GM04503 (cell line): Measurements from ENCODE around the gene CCDC88A.
"Not testable (repeated sequence)": the region's sequence is repeated elsewhere in the genome, so short reads cannot be mapped to it uniquely, and the experiment has no call there.

Experiments used
- DNase-seq: peaks from one replicate; pipeline ENCODE4 v3.0.0-alpha.2; 2012; ENCODE audit warnings: low read depth

CCDC88A gene

DNA sequence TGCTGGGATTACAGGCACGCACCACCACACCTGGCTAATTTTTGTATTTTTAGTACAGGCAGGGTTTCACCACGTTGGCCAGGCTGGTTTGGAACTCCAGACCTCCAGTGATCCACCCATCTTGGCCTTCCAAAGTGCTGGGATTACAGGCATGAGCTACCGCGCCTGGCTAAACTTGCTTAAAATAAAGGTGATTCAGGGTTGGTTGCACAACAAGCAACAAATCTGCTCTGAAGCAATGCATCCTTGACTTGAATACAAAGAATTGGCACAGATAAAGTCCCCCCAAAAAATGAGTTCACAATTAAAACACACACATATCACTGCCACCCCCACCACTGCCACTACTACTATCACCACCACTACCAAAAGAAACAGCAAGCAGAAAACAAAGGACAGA lies 34.9 kb downstream of the CCDC88A start:
- no peak for DNase-seq

DNA sequence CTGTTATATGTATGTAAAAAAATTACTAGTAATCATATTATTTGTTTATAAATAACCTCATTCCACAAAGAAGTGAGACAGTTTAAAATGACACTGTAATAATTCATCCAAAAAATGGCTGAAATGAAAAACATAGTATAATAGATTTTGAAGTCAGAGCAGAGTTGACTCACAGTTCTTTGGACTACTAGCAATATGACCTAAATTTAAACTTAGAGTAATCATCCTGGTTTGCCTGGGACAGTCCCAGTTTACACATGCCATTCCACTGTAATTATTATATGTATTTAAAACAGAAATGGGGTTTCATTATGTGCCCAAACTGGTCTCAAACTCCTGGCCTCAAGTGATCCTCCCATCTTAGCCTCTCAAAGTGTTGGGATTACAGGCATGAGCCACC lies 48.3 kb downstream of the CCDC88A start:
- DNase-seq, result no peak

DNA sequence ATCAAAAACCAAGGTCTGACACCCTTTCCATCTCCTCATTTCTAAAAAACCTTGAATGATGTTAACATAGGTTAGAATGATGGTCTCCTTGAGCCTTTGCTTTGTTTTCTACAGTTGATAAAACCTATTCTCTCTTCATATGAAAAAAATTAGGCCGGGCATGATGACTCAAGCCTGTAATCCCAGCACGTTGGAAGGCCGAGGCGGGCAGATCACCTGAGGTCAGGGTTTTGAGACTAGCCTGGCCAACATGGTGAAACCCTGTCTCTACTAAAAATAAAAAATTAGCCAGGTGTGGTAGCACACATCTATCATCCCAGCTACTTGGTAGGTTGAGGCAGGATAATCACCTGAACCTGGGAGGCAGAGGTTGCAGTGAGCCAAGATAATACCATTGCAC lies 49.4 kb downstream of the CCDC88A start:
- no peak for DNase-seq

DNA sequence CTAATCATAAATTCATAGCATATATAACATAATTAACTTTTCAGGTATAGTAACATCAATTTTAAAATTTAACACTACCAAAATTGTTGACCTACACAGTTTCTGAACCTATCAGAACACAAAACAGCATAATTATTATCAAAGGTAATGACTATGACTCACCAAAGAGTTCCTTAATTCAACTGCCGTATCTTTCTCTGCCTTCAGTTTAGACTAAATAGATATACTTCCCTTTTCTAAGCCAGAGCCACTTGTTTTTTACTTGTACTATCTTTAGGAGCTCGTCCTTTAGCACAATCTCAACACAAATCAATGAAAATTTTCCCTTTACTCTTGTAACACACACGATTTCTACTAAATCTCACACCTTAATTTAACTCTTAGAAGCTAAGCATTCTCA lies 54.4 kb downstream of the CCDC88A start:
- no peak for DNase-seq

DNA sequence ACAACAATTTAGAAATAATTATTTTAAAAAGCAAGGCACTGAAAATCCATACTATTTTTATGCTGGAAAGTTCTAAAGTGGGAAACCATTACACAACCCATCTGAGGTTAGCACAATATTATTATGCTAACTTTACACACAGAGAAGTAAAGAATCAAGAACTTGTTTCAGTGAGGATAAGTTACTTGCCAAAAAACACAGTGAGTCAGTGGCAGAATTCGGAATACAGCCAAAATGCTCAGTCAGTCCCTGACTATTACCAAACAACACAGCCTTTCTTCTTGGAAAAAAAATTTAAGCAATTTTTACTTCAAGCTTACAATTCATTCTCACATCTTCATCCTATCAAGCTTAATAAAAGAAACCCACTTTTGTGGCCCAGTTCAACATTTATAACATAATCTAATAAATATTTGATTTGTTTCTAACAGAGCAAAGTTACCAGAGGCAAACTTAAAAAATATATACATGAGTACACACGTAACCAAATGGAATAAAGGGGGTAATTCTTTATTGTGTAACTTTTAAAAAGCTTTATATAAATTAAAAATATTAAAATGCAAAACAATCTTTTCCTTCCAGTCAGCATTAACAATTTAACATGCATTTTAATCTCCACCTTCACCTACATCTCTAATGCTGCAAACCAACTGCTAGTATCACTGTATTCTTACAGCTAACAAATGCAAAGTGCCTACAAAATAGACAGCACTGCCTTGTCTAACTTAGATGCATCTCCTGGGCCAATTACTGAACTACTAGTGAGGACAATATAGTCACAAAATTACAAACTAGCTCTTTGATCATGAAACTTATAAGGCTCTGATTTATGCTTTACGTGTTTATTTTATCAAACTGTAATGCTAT lies 55.2 kb downstream of the CCDC88A start:
- DNase-seq, result peak; percentile 89

DNA sequence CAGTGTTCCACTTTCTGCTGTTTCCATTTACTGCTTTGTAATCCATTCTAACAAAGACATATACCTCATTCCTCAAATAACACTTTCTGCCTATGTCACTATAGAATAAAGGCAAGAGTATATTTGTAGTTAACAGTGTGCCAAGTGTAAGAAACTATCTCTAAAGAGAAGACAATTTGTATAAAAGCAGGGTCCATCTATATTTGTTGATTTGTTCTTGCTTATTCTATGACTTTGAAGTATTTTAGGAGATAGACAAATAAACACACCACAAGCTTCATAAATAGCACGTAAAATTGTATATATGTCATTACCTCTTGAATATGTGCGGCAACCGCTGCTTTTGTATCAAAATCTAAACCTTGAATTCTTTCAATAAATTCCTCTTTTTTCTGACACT lies 56.0 kb downstream of the CCDC88A start:
- no peak for DNase-seq

DNA sequence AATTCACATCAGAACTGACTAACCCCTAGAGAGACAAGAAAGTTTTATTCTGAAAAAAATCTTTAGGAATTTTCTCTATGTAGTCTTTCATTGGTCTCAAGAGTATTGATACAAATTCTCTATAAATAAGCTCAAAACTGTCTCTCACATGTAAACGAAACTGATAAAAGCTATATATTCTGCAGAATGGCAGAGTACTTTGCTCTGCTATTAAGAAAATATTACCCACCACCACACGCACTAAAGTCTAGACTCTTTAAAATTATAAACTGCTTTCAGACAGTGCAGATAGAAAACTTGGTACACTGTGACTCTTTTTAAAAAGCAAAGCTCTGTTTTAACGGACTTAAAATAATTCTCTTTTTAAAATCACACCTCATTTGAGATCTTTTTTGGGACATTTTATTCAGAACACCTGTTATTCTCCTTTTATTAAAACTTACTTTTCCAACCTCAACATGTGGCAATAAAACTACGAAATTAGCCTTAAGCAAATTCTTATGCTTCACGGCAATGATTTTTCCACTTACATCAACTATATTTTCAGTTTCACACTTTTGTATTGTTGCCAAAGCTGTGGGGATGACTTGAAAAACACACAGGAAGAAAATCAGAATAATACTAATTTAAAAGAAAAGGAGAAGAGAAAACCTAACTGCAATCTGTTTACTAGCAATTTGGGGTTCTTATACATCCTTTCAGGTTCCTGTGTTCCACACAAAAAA lies 58.0 kb downstream of the CCDC88A start:
- DNase-seq, result no peak

DNA sequence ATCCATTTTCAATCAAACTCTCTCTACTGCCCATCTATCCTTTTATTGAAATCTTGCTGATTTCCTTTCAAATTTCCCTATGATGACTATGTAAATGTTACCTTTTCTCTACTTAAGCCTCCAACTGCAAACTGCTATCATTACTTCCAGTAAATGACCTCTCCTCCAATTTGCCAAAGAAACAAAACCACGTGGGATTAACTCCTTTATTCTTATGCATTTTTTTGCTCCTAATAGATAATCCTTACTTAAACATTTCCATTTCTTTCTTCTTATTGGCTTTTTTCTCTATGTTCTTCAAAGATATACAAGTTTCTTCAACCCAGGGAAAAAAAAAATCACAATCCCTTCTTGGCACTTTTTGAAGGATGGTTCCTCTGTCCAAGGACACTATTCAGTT lies 61.2 kb downstream of the CCDC88A start:
- no peak for DNase-seq

DNA sequence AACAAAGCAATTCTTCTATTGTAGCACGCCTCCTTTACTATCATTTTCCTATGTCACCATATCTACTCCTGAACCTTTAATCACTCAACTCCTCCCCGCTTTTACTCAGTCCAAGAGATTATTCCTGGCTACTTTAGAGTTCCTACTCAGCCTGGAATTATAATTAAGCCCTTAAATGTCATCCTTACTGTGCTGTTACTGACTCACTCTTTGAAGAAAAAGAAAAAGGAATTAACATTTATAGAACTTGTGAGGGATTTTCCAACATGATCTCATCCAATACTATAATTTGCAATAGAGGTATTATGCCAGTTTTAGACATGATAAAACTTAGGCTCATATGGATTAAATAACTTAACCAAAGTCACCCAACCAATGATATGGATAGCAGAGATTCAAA lies 61.7 kb downstream of the CCDC88A start:
- no peak for DNase-seq

DNA sequence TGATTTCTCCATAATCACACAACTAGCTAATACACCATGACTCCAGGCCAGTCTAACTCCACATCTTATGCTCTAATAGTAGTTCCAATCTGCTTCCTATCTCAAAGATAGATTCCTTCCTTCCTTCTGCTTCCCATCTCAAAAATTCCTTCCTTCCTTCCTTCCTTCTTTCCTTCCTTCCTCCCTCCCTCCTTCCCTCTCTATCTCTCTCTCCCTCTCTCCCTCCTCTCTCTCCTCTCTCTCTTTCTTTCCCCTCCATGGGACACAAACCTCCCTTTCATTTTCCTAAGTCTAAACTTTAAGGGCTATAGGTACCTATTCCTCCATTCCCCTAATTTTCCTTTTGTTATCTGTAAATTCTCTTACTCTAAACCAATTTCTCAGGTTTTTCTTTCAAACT lies 62.5 kb downstream of the CCDC88A start:
- DNase-seq, result no peak

DNA sequence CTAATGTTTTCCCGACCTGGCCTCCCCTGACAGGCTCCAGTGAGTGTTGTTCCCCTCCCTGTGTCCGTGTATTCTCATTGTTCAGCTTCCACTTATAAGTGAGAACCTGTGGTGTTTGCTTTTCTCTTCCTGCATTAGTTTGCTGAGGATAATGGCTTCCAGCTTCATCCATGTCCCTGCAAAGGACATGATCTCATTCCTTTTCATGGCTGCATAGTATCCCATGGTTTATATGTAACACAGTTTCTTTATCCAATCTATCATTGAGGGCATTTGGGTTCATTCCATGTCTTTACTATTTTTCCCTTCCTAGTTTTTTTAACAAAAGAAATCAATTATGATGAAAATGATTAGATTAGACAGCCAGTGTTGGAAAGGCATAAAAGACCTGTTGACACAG lies 63.5 kb downstream of the CCDC88A start:
- DNase-seq, result not testable (repeated sequence)

DNA sequence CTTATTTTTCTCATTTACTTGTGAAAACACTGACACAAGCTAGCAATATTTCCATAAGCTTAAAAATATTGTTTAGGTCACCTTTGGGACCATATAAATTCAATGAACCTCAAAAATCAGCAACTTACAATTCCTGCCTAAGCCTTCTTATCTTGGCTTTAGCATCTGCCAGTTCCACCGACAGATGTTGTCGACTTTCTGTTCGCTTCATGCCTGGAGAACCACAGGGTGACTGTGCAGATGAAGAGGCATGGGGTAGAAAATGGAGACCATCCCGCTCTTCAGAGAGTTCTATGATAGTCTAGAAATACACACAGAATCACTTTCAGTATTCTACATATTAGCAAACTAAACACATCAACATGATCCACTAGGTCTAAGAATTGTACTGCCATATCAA lies 64.2 kb downstream of the CCDC88A start:
- DNase-seq, result no peak

DNA sequence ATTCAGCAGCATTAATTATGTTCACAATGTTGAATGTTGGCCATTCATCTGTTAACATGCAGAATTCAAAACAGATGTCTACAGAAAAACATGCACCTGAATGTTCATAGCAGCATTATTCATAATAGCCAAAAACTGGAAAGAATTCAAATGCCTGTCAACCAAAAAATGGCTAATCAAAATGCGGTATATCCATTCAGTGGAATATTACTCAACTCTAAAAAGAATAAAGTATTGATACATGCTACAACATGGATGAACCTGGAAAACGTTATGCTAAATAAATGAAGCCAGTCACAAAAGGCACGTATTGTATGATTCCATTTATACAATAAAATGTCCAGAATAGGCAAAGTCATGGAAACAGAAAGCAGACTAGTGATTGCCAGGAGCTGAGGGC lies 68.0 kb downstream of the CCDC88A start:
- DNase-seq, result no peak

DNA sequence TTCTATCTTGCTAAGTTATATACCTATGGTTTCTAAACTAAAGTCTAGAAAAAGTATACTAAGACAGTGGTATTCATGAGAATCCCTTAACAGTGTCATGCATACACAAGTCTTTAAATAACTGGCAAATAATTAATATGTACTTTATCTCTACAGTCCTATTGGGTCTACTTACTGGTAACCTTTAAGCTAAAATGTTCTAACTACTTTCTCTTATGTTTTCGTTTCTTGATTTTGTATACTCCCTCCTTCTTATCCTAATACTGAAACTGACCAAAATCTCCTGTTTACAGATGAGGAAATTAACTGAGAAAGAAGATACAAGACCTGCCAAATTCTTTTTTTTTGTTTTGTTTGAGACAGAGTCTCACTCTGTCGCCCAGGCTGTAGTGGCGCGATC lies 74.6 kb downstream of the CCDC88A start:
- no peak for DNase-seq

DNA sequence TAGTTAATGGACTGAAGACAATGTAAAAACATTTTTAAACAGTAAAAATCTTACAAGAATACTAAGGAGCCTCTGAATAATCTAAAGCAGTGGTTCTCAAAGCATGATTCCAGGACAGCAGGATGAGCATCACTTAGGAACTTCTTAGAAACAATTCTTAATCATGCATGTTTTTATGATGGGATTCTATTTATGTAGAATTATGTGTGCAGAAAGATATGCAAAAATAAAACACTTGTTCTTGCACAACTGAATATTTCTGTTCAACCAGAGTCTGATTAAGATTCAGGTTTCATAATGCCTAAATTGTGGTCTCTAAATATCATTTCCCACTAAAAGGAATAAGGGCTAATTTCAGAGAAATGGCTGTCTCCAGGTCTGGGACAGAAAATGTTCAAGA lies 81.4 kb downstream of the CCDC88A start:
- DNase-seq, result peak; percentile 50

DNA sequence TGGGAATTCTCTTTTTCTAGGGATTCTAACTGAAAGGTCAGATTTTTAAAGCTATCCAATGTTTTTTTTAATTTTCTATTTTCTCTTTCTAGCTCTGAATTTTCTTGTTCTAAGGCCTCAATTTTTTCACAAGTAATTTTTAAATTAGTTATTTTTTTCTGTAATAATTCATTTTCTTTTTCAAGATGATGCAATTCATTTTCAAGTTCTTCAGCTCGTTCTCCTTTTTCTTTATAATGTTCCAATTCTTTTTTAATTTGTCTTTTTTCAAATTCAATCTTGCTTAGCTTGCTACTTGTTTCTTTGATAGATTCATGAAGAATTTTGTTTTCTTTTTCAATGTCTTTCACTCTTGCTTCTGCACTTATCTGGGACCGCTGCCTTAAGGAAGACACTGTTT lies 84.9 kb downstream of the CCDC88A start:
- DNase-seq, result no peak

DNA sequence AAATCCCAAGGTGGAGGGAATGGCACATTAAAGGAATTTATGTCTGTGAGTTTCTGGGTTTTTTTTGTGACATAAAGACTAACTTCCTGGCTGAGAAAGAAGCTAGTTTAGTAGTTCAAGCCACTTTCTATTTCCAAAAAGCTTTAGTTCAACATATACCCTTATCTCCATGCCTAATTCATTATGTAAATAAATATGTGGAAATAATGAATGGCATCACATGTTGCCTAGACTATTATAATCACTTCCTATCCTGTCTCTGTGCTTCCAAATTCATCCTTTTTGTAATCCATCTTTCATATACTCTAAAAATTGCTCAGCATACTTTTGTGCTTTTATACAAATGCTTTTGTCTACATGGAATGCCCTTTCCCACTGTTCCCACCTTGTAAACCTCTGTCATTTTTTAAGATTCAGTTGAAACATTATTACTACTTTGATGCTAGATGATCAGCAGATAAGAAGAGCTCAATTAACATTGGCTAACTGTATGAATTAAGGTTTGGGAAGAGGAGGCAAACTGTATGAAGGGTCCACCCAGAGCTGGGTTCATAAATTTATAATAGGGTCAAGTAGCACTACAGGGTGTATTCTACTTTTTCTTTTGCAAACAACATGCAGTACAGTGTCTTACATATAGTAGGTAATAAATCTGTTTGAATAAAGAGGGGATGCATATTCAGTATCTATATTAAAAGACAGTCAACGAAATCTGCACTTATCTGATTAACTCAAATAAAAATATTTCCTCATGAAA lies 88.9 kb downstream of the CCDC88A start:
- DNase-seq, result no peak

DNA sequence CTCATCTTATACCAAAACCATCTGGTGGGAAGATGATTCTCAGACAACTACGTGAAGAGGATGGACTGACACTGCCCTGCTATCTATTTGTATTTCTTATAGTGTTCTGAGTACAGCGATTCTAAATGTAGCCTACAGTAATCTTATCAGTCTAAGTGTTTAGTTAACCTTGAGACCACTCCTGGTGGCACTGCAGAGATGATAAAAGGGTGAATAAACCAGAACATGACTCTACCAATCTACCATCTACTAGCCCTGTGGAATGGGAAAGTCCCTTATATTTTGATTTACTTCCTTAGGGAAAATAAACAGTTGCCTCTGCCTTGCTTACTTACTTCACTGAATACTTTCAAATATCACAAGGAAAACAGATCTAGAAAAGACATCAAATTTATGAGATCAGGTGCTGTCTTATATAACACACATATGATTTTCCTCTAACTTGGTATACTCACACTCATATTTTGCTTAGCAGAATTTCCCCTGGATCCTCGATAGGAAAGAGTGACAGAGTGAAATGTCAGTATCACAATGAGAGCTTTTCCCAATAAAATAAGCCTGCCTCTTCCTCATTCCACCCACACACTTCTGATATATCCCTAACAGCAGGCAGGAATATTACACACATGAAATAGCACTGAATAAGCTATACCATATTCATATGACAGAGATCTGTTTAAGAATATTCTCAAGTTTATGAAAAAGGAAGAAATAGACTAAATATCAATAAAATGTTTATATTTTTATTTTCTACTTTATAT lies 92.0 kb downstream of the CCDC88A start:
- DNase-seq, result no peak

DNA sequence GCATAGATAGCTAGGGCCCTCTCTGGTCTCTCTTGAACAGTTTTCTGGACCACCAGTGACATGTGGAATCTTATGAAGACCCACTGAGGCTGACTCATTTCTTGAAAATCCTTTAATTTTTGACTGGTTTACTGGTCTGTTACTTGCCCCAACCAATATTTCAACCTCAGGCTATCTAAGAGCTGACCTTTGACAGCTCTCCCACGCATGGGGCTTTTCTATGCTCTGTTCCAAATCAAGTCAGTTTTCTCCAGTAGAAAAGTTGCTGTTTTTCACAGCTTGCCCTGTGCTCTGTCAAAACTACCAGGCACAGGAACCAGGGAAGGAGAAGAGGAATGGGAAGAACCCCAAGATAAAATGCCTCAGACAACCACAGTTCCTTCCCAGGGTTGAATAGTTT lies 104.7 kb downstream of the CCDC88A start:
- no peak for DNase-seq

DNA sequence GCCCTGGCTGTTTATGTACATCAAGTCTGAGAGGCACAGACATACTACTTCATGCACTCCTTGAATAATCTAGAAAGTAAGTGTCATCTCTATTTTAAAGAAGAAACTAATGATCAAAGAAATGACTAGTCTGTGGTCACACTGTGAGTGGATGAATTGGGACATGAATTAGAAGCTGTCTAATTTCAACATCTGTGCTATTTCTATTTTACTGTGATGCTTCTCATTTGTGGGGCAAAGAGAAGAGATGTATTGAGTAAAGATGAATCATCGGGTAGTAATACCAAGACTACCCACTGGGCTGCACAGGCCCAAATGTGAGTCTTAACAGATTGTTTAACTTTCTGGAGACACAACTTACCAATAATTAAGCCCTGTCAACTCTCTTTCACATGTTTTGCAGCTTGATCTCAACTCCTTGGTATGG lies 108.2 kb downstream of the CCDC88A start:
- peak; percentile 51 for DNase-seq

DNA sequence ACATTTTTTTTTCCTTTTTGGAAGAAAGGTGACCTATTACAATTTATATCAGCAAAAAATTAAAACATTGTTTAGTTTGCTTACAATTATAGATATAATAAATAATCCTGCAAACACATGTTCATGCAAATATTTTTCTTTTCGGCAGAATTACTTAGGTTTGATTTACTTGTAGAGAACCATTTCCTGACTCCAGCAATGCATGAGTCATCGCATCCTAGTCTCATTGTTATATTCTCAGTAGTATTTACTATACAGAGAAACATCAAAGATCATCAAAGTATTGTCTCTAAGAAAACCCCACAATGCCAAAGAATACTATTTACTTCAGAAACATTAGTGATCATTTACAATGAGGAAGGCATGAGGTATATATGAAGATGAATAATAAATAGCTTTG lies 110.2 kb downstream of the CCDC88A start:
- peak; percentile 14 for DNase-seq

DNA sequence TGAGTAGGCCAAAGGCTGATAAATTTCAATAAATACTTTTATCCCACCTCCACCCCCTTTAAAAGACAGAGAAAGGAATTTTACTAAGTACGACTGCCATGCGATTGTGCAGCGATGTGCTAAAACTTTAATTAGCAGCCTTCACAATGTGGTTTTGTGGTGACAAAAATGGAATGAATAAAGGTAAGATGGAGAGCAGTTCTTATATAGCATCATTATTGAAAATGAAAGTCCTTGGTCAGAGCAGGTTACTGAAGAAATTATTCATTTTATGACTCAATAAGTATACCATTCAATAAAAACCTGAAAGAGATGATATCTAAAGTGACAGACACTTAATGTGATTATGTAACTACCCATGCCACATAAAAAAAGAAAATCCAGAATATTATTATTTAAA lies 117.4 kb downstream of the CCDC88A start:
- DNase-seq, result no peak
